Hematopoietic multipotent progenitor cell (in vitro differentiated cells): Measurements from ENCODE around the gene TTLL5. TPM values are rescaled to one million over a fixed set of nuclear protein-coding genes. Genes with fewer than 3 reads are reported as not detected.

Source experiments
- DNase-seq, 3 donors: peaks; one replicate each; pipeline ENCODE4 v3.0.0-alpha.2; 2011 to 2015; ENCODE audit warnings: low read depth in 2 of 3, low spot score in 2 of 3
- total RNA-seq: library from RNA; depleted of rRNA; stranded (reverse); fragments of >200 nt; gene quantifications from one replicate; pipeline ENCODE4 v1.2.3, GENCODE V29; 2012

Gene TTLL5
- 24.8 TPM for total RNA-seq

GRCh38 chr14:75660630-75661498, at the start of gene TTLL5, which contains the start of gene ERG28:
TSS of gene TTLL5 (plus strand) at chr14:75661246. CDS start at chr14:75663150, 1,904 bp downstream.
TSS of gene ERG28 (minus strand) at chr14:75660876. CDS start at chr14:75657502, 3,374 bp downstream.
- DNase-seq: peak; percentile 95 to 99 (median 98)

GRCh38 chr14:75612157-75612556, 48.9 kb upstream of the TTLL5 start:
- no peak for DNase-seq

GRCh38 chr14:75614179-75614578, 46.9 kb upstream of the TTLL5 start:
- DNase-seq: no peak

GRCh38 chr14:75615200-75615599, 45.8 kb upstream of the TTLL5 start:
- peak in 2 of 3 donors; percentile 42 to 70 for DNase-seq

- DNase-seq: no peak
Measured at GRCh38 chr14:75619548-75619947, 41.5 kb upstream of the TTLL5 start.

GRCh38 chr14:75625034-75625433, 36.0 kb upstream of the TTLL5 start:
- no peak for DNase-seq

GRCh38 chr14:75626396-75626795, 34.6 kb upstream of the TTLL5 start:
- no peak for DNase-seq

- DNase-seq: no peak
Measured at GRCh38 chr14:75626863-75627262, 34.2 kb upstream of the TTLL5 start.

GRCh38 chr14:75627406-75627805, 33.6 kb upstream of the TTLL5 start:
- no peak for DNase-seq

- no peak for DNase-seq
Measured at GRCh38 chr14:75628816-75629215, 32.2 kb upstream of the TTLL5 start.

GRCh38 chr14:75630695-75631452, 30.2 kb upstream of the TTLL5 start:
- no peak for DNase-seq

GRCh38 chr14:75631453-75631831, 29.6 kb upstream of the TTLL5 start:
- DNase-seq: no peak

GRCh38 chr14:75634848-75635247, 26.2 kb upstream of the TTLL5 start:
- no peak for DNase-seq

GRCh38 chr14:75636100-75636692, 24.9 kb upstream of the TTLL5 start:
- DNase-seq: no peak

- DNase-seq: no peak
Measured at GRCh38 chr14:75640876-75641275, 20.2 kb upstream of the TTLL5 start.

GRCh38 chr14:75643985-75644384, 17.1 kb upstream of the TTLL5 start:
- no peak for DNase-seq

- DNase-seq: no peak
Measured at GRCh38 chr14:75645056-75645455, 16.0 kb upstream of the TTLL5 start.

GRCh38 chr14:75646762-75647161, 14.3 kb upstream of the TTLL5 start:
- DNase-seq: no peak

GRCh38 chr14:75647640-75648039, 13.4 kb upstream of the TTLL5 start:
- no peak for DNase-seq

GRCh38 chr14:75648066-75648838, 12.8 kb upstream of the TTLL5 start:
- DNase-seq: no peak

- no peak for DNase-seq
Measured at GRCh38 chr14:75649337-75649736, 11.7 kb upstream of the TTLL5 start.
